ENCODE results near the gene KCTD7.
A peak's percentile ranks its signal among the peaks of the same experiment; 100 is the strongest.
"Not testable (repeated sequence)": the region's sequence is repeated elsewhere in the genome, so short reads cannot be mapped to it uniquely, and the experiment has no call there.

KCTD7 gene

DNA sequence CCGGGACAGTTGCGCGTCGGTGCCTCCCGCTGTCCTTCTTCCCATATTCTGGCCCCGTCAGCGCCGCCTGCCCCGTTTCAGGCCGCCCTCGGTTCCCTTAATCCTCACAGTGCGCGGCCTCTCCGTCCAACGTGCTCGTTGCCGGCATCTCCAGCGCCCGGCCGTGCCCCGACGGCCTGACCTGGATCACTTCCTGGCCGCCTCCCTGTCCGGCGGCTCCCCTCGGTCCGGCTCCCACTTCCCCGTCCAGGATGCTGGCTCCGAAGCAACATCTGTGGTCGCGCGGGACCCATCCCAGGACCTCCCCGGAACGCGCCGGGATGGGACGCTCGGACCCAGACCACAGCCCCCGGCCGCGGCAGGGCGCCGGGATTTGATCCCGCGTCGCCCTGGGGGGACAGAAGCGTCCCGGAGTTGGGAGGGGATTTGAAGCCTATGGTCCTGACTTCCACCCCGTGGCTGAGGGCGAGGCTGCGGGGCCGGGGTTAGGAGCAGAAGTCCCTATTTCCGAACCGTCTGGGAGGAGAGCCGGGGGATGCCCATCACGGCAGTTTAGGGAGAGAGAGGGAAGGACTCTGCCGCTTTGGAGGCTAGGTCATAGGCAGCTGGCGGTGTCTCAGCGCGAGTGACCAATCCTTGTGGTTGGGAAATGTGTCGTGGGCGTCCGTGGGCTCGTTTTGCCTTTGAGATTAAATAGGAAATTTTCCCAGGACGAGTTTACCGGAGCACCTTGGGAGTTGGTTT, 53.8 kb downstream of the KCTD7 start:
- Histone ChIP-seq H4K20me1 (peaks cover 8 to 56% (median 28%) of the 10 kb centered on the region in 11 experiments; a peak in 16 of 22 replicates), H3K9me3 (replicated peaks in 1 of 11) (peaks cover 2 to 9% (median 6%) of the 10 kb centered on the region in 11 experiments; a peak in 19 of 22 replicates), H3K27me3 (no peaks in the 10 kb centered on the region; a peak in 2 of 22 replicates), H3K4me3 (peak overlapping the region; percentile 72 to 96 (median 94)), H3K27ac (peak overlapping the region; percentile 47 to 96 (median 90)), H3K4me2 (peak overlapping the region; percentile 86 to 97 (median 91)), H3K9ac (peak overlapping the region; percentile 77 to 95 (median 90)), H3K4me1 (peaks cover 16 to 60% (median 26%) of the 10 kb centered on the region in 10 experiments), H3K36me3 (peaks cover 1 to 23% (median 10%) of the 10 kb centered on the region in 11 experiments; a peak in 13 of 22 replicates)
- no peak for TF ChIP-seq Cebpa-rat (IDR thresholded peaks at IDR 0.05)

DNA sequence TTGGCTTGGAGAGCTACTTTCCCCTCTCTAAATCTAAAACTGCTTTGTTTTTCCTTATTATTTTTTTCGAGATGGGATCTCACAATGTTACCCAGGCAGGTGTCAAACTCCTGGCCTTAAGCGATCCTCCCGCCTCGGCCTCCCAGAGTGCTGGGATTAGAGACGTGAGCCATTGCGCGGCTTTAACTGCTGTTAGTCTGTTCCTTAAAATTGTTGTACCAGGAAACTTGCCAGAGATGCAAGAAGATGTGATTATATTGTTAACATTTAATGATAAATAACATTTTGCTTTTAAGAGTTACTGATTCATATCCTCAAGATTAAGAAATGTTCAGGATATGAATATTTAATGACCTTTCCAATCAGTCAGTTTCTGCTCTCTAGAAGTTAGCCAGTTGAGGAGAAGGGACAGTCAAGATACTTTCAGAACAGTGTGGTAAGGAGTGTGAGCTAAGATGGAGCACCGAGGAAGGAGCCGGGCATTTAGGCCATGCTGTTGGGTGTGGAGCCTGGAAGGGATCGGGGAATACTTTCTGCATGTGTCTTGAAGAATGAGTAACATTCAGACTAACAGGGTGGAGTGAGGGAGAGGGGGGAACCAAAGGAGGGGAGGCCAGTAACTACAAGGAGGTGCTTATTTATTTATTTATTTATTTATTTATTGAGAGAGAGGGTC, 54.6 kb downstream of the KCTD7 start:
- peak overlapping the region; percentile 72 to 96 (median 94) for H3K4me3 ChIP-seq
- H3K9ac ChIP-seq: peak overlapping the region; percentile 77 to 95 (median 90); a peak in 20 of 22 replicates
- peaks cover 7 to 30% (median 16%) of the 10 kb centered on the region in 11 experiments; a peak in 16 of 22 replicates for H3K36me3 ChIP-seq
- peak overlapping the region; percentile 86 to 97 (median 91) for H3K4me2 ChIP-seq
- not testable (repeated sequence) for H3K27me3 ChIP-seq
- peaks cover 9 to 16% (median 13%) of the 10 kb centered on the region in 11 experiments for H3K9me3 ChIP-seq (replicated peaks in 1 of 11)
- peaks cover 8 to 56% (median 28%) of the 10 kb centered on the region in 11 experiments; a peak in 16 of 22 replicates for H4K20me1 ChIP-seq
- peaks cover 16 to 60% (median 26%) of the 10 kb centered on the region in 10 experiments for H3K4me1 ChIP-seq
- H3K27ac ChIP-seq: peak overlapping the region in 3 of 11 experiments; percentile 47 to 96 (median 94); a peak in 4 of 22 replicates

GRCh38 chr7:66683770-66684123, 55.1 kb downstream of the KCTD7 start:
- peaks cover 14 to 22% (median 18%) of the 10 kb centered on the region in 11 experiments for H3K9me3 ChIP-seq (replicated peaks in 1 of 11)
- H3K27me3 ChIP-seq: no peaks in the 10 kb centered on the region; a peak in 2 of 22 replicates
- H3K27ac ChIP-seq: no peak overlapping the region
- H3K4me1 ChIP-seq: peaks cover 16 to 56% (median 25%) of the 10 kb centered on the region in 10 experiments
- H4K20me1 ChIP-seq: peaks cover 8 to 56% (median 26%) of the 10 kb centered on the region in 11 experiments; a peak in 16 of 22 replicates
- no peak for TF ChIP-seq Cebpa-rat (IDR thresholded peaks at IDR 0.05)
- H3K36me3 ChIP-seq: peaks cover 9 to 35% (median 17%) of the 10 kb centered on the region in 11 experiments; a peak in 16 of 22 replicates
- H3K4me3 ChIP-seq: no peak overlapping the region
- peak overlapping the region in 6 of 11 experiments; percentile 1 to 97 (median 93); a peak in 7 of 22 replicates for H3K4me2 ChIP-seq
- H3K9ac ChIP-seq: no peak overlapping the region

DNA sequence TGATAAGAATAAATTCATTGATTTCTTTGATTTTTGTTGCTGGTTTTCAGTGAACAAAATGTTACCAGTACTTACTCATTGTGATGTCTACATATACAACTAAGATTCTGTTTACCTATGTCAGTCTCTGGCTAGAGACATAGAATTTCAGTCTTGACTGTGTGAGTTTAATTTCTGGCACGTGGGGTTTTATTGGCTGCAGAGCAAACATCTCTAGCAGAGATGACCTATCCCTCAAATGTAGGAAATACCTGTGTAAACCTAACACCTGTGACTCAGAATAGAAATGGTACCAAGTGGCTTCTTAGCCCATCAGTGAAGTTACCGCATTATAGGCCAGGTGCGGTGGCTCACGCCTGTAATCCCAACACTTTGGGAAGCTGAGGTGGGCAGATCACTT, 57.0 kb downstream of the KCTD7 start:
- not testable (repeated sequence) for H3K4me2 ChIP-seq, H3K27ac ChIP-seq, H3K27me3 ChIP-seq, H3K9ac ChIP-seq, H3K4me3 ChIP-seq
- peaks cover 9 to 58% (median 21%) of the 10 kb centered on the region in 11 experiments; a peak in 17 of 22 replicates for H4K20me1 ChIP-seq
- peaks cover 16 to 37% (median 18%) of the 10 kb centered on the region in 10 experiments for H3K4me1 ChIP-seq
- H3K9me3 ChIP-seq (replicated peaks in 1 of 11): peaks cover 15 to 23% (median 19%) of the 10 kb centered on the region in 11 experiments
- H3K36me3 ChIP-seq: peaks cover 9 to 36% (median 19%) of the 10 kb centered on the region in 11 experiments; a peak in 16 of 22 replicates

DNA sequence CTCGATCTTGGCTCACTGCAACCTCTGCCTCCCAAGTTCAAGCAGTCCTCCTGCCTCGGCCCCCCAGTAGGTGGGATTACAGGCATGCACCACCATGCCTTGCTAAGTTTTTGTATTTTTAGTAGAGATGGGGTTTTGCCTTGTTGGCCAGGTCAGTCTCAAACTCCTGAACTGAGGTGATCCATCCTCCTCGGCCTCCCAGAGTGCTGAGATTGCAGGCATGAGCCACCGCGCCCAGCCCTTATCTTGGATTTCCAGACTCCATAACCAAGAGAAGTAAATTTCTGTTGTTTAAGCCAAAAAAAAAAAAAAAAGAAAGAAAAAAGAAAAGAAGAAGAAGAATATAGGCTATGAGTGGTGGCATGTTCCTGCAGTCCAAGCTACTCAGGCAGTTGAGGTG, 58.5 kb downstream of the KCTD7 start:
- Histone ChIP-seq H3K4me3 (no peak overlapping the region), H4K20me1 (peaks cover 12 to 73% (median 32%) of the 10 kb centered on the region in 11 experiments; a peak in 18 of 22 replicates), H3K36me3 (peaks cover 9 to 39% (median 19%) of the 10 kb centered on the region in 11 experiments; a peak in 17 of 22 replicates), H3K27me3 (no peaks in the 10 kb centered on the region; a peak in 2 of 22 replicates), H3K4me2 (no peak overlapping the region), H3K4me1 (peaks cover 7 to 31% (median 9%) of the 10 kb centered on the region in 10 experiments; a peak in 19 of 20 replicates), H3K27ac (no peak overlapping the region), H3K9me3 (replicated peaks in 1 of 11) (peaks cover 15 to 23% (median 19%) of the 10 kb centered on the region in 11 experiments), H3K9ac (no peak overlapping the region)
- TF ChIP-seq Cebpa-rat (IDR thresholded peaks at IDR 0.05): no peak

- Histone ChIP-seq H3K36me3 (peaks cover 9 to 41% (median 22%) of the 10 kb centered on the region in 11 experiments; a peak in 19 of 22 replicates), H4K20me1 (peaks cover 12 to 74% (median 36%) of the 10 kb centered on the region in 11 experiments; a peak in 18 of 22 replicates), H3K4me1 (peaks cover 5 to 35% (median 6%) of the 10 kb centered on the region in 10 experiments; a peak in 19 of 20 replicates), H3K9me3 (replicated peaks in 1 of 11) (peaks cover 15 to 23% (median 19%) of the 10 kb centered on the region in 11 experiments)
- H3K27ac ChIP-seq, H3K4me2 ChIP-seq, H3K9ac ChIP-seq, H3K27me3 ChIP-seq, H3K4me3 ChIP-seq: not testable (repeated sequence)
These were observed 59.0 kb downstream of the KCTD7 start for GRCh38 chr7:66687672-66688071.

DNA sequence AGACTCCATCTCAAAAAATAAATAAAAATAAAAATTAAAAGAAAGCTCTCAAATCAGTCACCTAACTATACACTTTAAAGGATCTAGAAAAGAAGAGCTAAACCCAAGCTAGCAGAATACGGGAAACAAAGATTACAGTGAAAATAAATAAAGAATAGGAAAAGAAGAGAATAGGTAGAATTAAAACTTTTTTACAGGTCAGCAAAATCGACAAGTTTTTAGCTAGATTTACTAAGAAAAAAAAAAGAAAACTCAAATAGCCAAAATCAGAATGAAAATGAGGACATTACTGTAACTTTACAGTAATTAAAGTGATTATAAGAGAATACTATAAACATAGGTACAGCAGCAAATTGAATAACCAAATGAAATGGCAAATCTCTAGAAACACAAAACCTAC, 60.4 kb downstream of the KCTD7 start:
- Histone ChIP-seq H3K4me3 (no peak overlapping the region), H3K9ac (no peak overlapping the region), H3K36me3 (peaks cover 12 to 55% (median 34%) of the 10 kb centered on the region in 11 experiments; a peak in 20 of 22 replicates), H3K27me3 (no peaks in the 10 kb centered on the region), H3K27ac (no peak overlapping the region), H3K4me2 (no peak overlapping the region), H4K20me1 (peaks cover 7 to 75% (median 43%) of the 10 kb centered on the region in 11 experiments; a peak in 17 of 22 replicates), H3K4me1 (peaks cover 0 to 30% (median 0%) of the 10 kb centered on the region in 10 experiments; a peak in 7 of 20 replicates), H3K9me3 (replicated peaks in 1 of 11) (peaks cover 15 to 23% (median 19%) of the 10 kb centered on the region in 11 experiments)
- no peak for TF ChIP-seq Cebpa-rat (IDR thresholded peaks at IDR 0.05)

DNA sequence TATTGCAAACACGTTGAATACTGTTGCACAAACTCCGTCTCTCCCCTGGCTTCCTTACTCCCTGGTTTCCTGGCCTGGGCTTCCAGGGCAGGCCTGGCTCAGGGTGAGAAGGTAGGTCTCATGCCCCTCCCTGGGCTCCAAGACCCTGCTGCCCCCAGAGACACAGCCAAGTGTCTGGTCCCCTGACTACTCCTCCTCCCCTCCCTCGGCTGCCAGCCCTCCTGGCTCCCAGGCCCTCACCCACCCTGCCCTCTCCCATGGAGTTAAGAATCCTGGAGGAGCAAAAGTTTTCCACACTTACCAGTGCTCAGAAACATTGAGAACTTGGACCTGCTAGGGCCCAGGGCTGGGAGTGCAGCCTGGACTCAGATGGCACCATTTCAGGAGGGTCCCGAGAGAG, 64.7 kb downstream of the KCTD7 start:
- Histone ChIP-seq H3K9ac (no peak overlapping the region), H3K9me3 (replicated peaks in 1 of 11) (peaks cover 3 to 6% (median 5%) of the 10 kb centered on the region in 11 experiments; a peak in 19 of 22 replicates), H3K27ac (no peak overlapping the region), H4K20me1 (peaks cover 0 to 58% (median 27%) of the 10 kb centered on the region in 11 experiments; a peak in 14 of 22 replicates), H3K27me3 (no peaks in the 10 kb centered on the region), H3K4me1 (peaks cover 7 to 24% (median 14%) of the 10 kb centered on the region in 10 experiments; a peak in 18 of 20 replicates), H3K4me3 (no peak overlapping the region), H3K36me3 (peaks cover 0 to 40% (median 27%) of the 10 kb centered on the region in 11 experiments; a peak in 16 of 22 replicates), H3K4me2 (peak overlapping the region in 2 of 11 experiments; percentile 21 to 37; a peak in 2 of 22 replicates)
- TF ChIP-seq Cebpa-rat (IDR thresholded peaks at IDR 0.05): no peak

Data from BLaER1 treated with 17β-estradiol and CSF1 and Interleukin-3, amounts not matched to agents 10 nM and 100 nM (cell line).